Uterus (tissue), 4 donors: ENCODE measurements around the gene DGKG. TPM values are rescaled to one million over a fixed set of nuclear protein-coding genes. Genes with fewer than 3 reads are reported as not detected.

Experiments used
- DNase-seq, 2 donors: peaks; one replicate each; pipeline ENCODE4 v3.0.0-alpha.2; 2019 to 2020
- H3K27ac ChIP-seq, 2 donors: fragments of 200-600 bp; sonication (generic); 1 replicate in 1 of 2; 2 replicates in 1 of 2; pipeline ENCODE4 v1.5.1; 2016 to 2018
- H3K27me3 ChIP-seq, 2 donors: fragments of 200-600 bp; sonication (generic); one replicate each; pipeline ENCODE4 v1.5.1; 2018 to 2019; ENCODE audit warnings: control low read depth in 1 of 2
- H3K36me3 ChIP-seq, 2 donors: fragments of 200-600 bp; sonication (generic); one replicate each; pipeline ENCODE4 v1.5.1; 2019; ENCODE audit warnings: control low read depth in 1 of 2
- H3K4me1 ChIP-seq, 2 donors: fragments of 200-600 bp; sonication (generic); one replicate each; pipeline ENCODE4 v1.5.1; 2018 to 2019; ENCODE audit warnings: control low read depth in 1 of 2
- H3K4me3 ChIP-seq, 2 donors: fragments of 200-600 bp; sonication (generic); 1 replicate in 1 of 2; 2 replicates in 1 of 2; pipeline ENCODE4 v1.5.1; 2018 to 2019; ENCODE audit warnings: mild to moderate bottlenecking in 1 of 2
- H3K9me3 ChIP-seq, 2 donors: fragments of 200-600 bp; sonication (generic); one replicate each; pipeline ENCODE4 v1.5.1; 2019; ENCODE audit warnings: control low read depth in 1 of 2
- POLR2A ChIP-seq, 2 donors: fragments of 450-650 bp; IDR thresholded peaks; one replicate each; pipeline ENCODE4 v1.6.1; 2016; ENCODE audit warnings: antibody characterized with exemption in 2 of 2, mild to moderate bottlenecking in 1 of 2, moderate library complexity in 1 of 2
- intact Hi-C: fragments of 100-400 bp; cut with DNase I; formaldehyde crosslinking; loops from one replicate; pipeline ENCODE4 v1.15.1; 2023; ENCODE audit warnings: low total_unique reads
- total RNA-seq, 4 donors: library from RNA; depleted of rRNA in 3 of 4; stranded (reverse); fragments of >200 nt in 3 of 4; gene quantifications; one replicate each; pipeline versions ENCODE4 v1.1.0 to v1.2.4, GENCODE V29; 2014 to 2023
- TF ChIP-seq, protein P1 (sequence below), 4 experiments: fragments of 200-600 bp in 2 of 4; fragments of 450-650 bp in 2 of 4; sonication (generic) in 2 of 4; IDR thresholded peaks; one replicate each; pipeline ENCODE4 v1.5.1; 2016 to 2019; ENCODE audit warnings: antibody characterized with exemption in 4 of 4, mild to moderate bottlenecking in 2 of 4, moderate library complexity in 1 of 4
- donor health status: DM: yes; HTN: yes; CAD: no.

DGKG gene
- total RNA-seq, 4 donors from 2014 or later, result 1.9 to 10.8 (median 6.7) TPM

DNA sequence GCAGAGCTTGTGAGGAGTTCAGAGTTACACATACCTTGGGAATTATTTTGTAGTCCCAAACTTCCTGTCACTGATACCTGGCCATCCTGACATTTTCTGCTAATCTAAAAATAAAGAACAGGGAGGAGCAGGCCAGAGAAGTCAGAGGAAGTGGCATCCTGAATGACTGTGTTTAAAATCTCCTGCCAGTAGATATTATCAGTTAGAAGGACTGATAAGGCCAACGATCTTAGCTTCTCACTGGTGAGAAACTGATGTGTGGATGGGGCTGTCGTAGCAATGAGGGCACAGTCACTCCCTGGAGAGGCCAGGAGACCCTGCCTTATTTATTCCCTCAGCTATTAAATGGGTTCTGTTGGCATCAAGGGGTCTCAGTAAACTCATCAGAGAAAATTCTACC lies 115.1 kb downstream of the DGKG start:
- Histone ChIP-seq H3K4me3 (no peak overlapping the region), H3K36me3 (no peaks in the 10 kb centered on the region), H3K27me3 (no peaks in the 10 kb centered on the region), H3K9me3 (no peaks in the 10 kb centered on the region), H3K4me1 (no peaks in the 10 kb centered on the region), H3K27ac (no peak overlapping the region)
- TF ChIP-seq, protein P1, sequence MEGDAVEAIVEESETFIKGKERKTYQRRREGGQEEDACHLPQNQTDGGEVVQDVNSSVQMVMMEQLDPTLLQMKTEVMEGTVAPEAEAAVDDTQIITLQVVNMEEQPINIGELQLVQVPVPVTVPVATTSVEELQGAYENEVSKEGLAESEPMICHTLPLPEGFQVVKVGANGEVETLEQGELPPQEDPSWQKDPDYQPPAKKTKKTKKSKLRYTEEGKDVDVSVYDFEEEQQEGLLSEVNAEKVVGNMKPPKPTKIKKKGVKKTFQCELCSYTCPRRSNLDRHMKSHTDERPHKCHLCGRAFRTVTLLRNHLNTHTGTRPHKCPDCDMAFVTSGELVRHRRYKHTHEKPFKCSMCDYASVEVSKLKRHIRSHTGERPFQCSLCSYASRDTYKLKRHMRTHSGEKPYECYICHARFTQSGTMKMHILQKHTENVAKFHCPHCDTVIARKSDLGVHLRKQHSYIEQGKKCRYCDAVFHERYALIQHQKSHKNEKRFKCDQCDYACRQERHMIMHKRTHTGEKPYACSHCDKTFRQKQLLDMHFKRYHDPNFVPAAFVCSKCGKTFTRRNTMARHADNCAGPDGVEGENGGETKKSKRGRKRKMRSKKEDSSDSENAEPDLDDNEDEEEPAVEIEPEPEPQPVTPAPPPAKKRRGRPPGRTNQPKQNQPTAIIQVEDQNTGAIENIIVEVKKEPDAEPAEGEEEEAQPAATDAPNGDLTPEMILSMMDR (IDR thresholded peaks at IDR 0.05), result no peak
- no peak for TF ChIP-seq POLR2A (IDR thresholded peaks at IDR 0.05)
- no peak for DNase-seq
- intact Hi-C loops, result no loop called here

DNA sequence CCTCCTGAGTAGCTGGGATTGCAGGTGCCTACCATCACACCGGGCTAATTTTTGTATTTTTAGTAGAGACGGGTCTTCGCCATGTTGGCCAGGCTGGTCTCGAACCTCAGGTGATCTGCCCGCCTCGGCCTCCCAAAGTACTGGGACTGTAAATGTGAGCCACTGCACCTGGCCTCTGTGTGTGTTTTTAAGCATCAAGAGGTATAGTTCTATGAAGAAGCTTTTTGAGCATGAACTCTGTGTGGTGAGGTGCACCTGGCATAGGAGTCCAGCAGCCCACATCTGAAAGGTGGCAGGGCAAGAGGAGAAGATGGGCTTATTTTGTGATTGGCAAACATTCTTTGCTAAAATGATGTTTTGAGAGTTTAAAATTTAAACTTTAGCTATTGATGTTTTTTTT lies 118.0 kb downstream of the DGKG start:
- no peaks in the 10 kb centered on the region for H3K9me3 ChIP-seq
- H3K27ac ChIP-seq, result no peak overlapping the region
- no peaks in the 10 kb centered on the region for H3K27me3 ChIP-seq
- H3K4me1 ChIP-seq, result no peaks in the 10 kb centered on the region
- intact Hi-C loops, result no loop called here
- DNase-seq, result no peak
- H3K36me3 ChIP-seq, result no peaks in the 10 kb centered on the region
- TF ChIP-seq, protein P1 (IDR thresholded peaks at IDR 0.05), result no peak
- no peak for TF ChIP-seq POLR2A (IDR thresholded peaks at IDR 0.05)
- no peak overlapping the region for H3K4me3 ChIP-seq

DNA sequence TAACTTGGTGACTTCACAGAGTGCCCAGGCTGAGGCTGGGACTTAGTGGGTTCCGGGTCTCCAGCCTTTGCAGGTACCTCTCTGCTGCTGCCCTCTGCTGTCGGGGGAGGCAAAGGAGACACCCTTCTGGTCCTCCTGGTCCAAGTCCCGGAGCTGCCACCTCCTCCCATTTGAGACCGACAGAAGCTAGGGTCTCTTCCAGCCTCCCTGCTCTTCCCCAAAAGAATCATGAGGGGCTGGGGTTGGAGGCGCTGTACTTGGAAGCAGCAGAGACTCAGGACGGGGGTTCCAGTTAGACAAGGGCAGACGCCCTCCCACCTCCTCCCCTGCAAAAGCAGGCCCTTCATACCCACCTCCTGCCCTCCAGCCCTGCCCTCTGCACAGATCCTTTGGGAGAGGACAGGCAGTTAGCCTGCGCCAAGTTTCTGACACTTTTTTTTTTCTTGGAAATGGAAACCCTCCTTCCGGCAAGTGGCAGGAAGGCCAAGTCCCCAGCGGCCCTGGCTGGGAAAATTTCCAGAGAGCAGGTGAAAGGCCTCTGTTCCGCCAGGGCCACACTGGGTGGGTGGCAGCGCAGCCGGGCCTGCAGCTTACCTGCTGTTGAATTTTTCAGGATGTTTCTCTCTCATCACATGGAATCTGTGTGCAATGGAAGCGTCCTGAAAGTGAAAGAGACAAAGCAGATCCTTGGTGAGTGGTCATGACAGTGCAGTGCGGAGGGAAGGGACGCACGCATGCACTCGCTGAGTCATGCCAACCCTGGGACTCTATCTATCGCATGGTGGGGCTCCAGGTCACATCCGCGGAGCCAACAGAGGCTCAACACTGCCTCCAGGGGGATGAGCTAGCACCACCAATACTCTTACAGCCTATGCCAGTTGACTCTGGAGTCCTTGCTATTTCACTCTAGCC lies 119.9 kb downstream of the DGKG start:
- peak; percentile 23 to 26 for DNase-seq
- H3K36me3 ChIP-seq, result no peaks in the 10 kb centered on the region
- no peaks in the 10 kb centered on the region for H3K27me3 ChIP-seq
- no peak overlapping the region for H3K27ac ChIP-seq
- no peaks in the 10 kb centered on the region for H3K9me3 ChIP-seq
- no peak overlapping the region for H3K4me3 ChIP-seq
- H3K4me1 ChIP-seq, result no peaks in the 10 kb centered on the region
- intact Hi-C loops, result no loop called here
- no peak for TF ChIP-seq POLR2A (IDR thresholded peaks at IDR 0.05)
- TF ChIP-seq, protein P1 (IDR thresholded peaks at IDR 0.05), result peak in 3 of 4 experiments; percentile 8 to 25 (median 14)

DNA sequence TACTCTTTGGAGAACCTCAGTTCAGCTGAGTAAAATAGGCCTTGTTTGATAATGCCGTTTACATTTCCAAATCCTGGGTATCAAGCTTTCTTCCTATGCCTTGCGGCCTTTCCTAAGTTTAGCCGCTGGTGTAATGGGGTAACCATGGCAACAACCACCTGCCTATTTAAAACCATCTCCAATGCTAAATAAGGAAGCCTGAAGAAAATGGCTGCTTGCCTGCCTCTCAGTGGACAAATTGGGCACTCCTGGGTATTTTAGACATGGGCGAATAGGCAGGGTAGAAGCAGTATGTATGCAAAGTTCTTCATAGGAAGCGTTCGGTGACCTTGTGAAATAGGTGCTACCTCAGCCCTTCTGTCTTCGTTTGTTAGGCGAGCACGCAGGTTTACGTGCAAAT lies 122.7 kb downstream of the DGKG start:
- no peaks in the 10 kb centered on the region for H3K36me3 ChIP-seq
- no peak for DNase-seq
- no peak overlapping the region for H3K27ac ChIP-seq
- intact Hi-C loops, result no loop called here
- H3K4me1 ChIP-seq, result no peaks in the 10 kb centered on the region
- H3K4me3 ChIP-seq, result no peak overlapping the region
- no peaks in the 10 kb centered on the region for H3K9me3 ChIP-seq
- H3K27me3 ChIP-seq, result no peaks in the 10 kb centered on the region
- TF ChIP-seq, protein P1 (IDR thresholded peaks at IDR 0.05), result no peak
- TF ChIP-seq POLR2A (IDR thresholded peaks at IDR 0.05), result no peak

DNA sequence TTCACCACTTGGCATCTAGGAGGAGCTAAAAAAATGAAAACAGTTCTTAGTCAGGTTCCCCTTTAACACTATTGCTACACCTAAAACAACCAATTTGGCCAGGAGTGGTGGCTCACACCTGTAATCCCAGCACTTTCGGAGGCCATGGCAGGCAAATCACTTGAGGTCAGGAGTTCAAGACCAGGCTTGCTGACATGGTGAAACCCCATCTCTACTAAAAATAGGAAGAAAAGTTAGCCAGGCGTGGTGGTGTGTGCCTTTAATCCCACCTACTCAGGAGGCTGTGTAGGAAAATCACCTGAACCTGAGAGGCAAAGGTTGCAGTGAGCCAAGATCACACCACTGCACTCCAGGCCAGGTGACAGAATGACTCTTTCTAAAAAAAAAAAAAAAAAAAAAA lies 124.1 kb downstream of the DGKG start:
- intact Hi-C loops, result no loop called here
- Histone ChIP-seq H3K4me3 (no peak overlapping the region), H3K9me3 (no peaks in the 10 kb centered on the region), H3K27me3 (no peaks in the 10 kb centered on the region), H3K27ac (no peak overlapping the region), H3K36me3 (no peaks in the 10 kb centered on the region), H3K4me1 (no peaks in the 10 kb centered on the region)
- TF ChIP-seq, protein P1 (IDR thresholded peaks at IDR 0.05), result no peak
- TF ChIP-seq POLR2A (IDR thresholded peaks at IDR 0.05), result no peak
- DNase-seq, result no peak
